Endothelial cell of umbilical vein (primary cell): ENCODE results near the gene JCHAIN. TPM values are rescaled to one million over a fixed set of nuclear protein-coding genes. Genes with fewer than 3 reads are reported as not detected.

Experiments
- BruUV-seq: library from RNA; stranded (reverse); fragments of 400-500 nt; replicated peaks from 2 replicates; lab custom pipeline; 2021; lab: Mats Ljungman, UMichigan
- CTCF ChIA-PET: fragments of 300-600, 350-600 bp; sonication (Branson Sonifier 250); formaldehyde crosslinking; loops from one replicate; lab custom pipeline; 2021; ENCODE audit warnings: antibody characterized with exemption, inconsistent platforms; lab: Charles Lee
- POLR2A ChIA-PET: fragments of 300-600, 350-600 bp; sonication (Branson Sonifier 250); formaldehyde crosslinking; loops from one replicate; lab custom pipeline; 2021; ENCODE audit warnings: antibody characterized with exemption, inconsistent platforms; lab: Charles Lee
- DNase-seq: peaks from one replicate; pipeline ENCODE4 v3.0.0-alpha.2; 2011; ENCODE audit warnings: low read depth, low spot score
- FAIRE-seq: peaks from 2 replicates; lab custom pipeline; 2011; peaks lifted over from hg19 to GRCh38; lab: Jason Lieb, UNC
- H2AFZ ChIP-seq: 2 replicates; pipeline ENCODE4 v1.6.0; 2012; ENCODE audit warnings: low read depth, low read length, control low read depth, inconsistent platforms
- H3K27ac ChIP-seq: 2 replicates; pipeline ENCODE4 v1.5.1; 2011; ENCODE audit warnings: low read depth, mild to moderate bottlenecking, control low read depth, low read length, moderate library complexity; ENCODE audit not compliant: insufficient read depth
- H3K27me3 ChIP-seq, 2 experiments: 2 replicates each; pipeline versions ENCODE4 v1.6.0 to v1.6.1; 2011; ENCODE audit warnings: low read length in 2 of 2, mixed read lengths in 1 of 2; ENCODE audit not compliant: control insufficient read depth in 2 of 2, insufficient read depth in 2 of 2
- H3K36me3 ChIP-seq, 2 experiments: 2 replicates in 1 of 2; 3 replicates in 1 of 2; pipeline ENCODE4 v1.5.1; 2011; ENCODE audit warnings: low read length in 2 of 2, mild to moderate bottlenecking in 1 of 2, moderate library complexity in 1 of 2; ENCODE audit not compliant: control insufficient read depth in 2 of 2, insufficient read depth in 2 of 2; ENCODE audit errors: extremely low read depth in 1 of 2
- H3K4me1 ChIP-seq: 3 replicates; pipeline ENCODE4 v1.5.1; 2011; ENCODE audit warnings: mild to moderate bottlenecking, low read length; ENCODE audit not compliant: control insufficient read depth, insufficient read depth; ENCODE audit errors: extremely low read depth
- H3K4me2 ChIP-seq: 2 replicates; pipeline ENCODE4 v1.6.1; 2011; ENCODE audit warnings: low read length, control low read depth, mixed read lengths; ENCODE audit not compliant: insufficient read depth
- H3K4me3 ChIP-seq, 3 experiments: fragments of 200-600 bp in 1 of 3; sonication (generic), shearing (Covaris generic) in 1 of 3; replicated peaks in 1 of 3; 2 replicates each; pipeline ENCODE4 v1.5.1; 2011 to 2016; ENCODE audit warnings: control low read depth in 3 of 3, low read length in 3 of 3, mild to moderate bottlenecking in 2 of 3, inconsistent platforms in 1 of 3, low read depth in 1 of 3, moderate library complexity in 1 of 3; ENCODE audit not compliant: insufficient read depth in 1 of 3
- H3K79me2 ChIP-seq: 2 replicates; pipeline ENCODE4 v1.6.0; 2012; ENCODE audit warnings: low read length, inconsistent platforms; ENCODE audit not compliant: control insufficient read depth, insufficient read depth
- H3K9ac ChIP-seq: replicated peaks from 2 replicates; pipeline ENCODE3; 2011; ENCODE audit warnings: low read length, control low read depth; ENCODE audit not compliant: insufficient read depth; ENCODE audit errors: extremely low read depth
- H3K9me1 ChIP-seq: replicated peaks from 3 replicates; pipeline ENCODE4 v1.6.0; 2011; ENCODE audit warnings: mild to moderate bottlenecking, low read length; ENCODE audit not compliant: control insufficient read depth, insufficient read depth; ENCODE audit errors: extremely low read depth
- H3K9me3 ChIP-seq: replicated peaks from 2 replicates; pipeline ENCODE4 v1.5.1; 2012; ENCODE audit warnings: low read length, inconsistent platforms; ENCODE audit not compliant: control insufficient read depth, insufficient read depth
- H4K20me1 ChIP-seq: replicated peaks from 2 replicates; pipeline ENCODE3; 2011; ENCODE audit warnings: mild to moderate bottlenecking, low read length; ENCODE audit not compliant: control insufficient read depth, insufficient read depth; ENCODE audit errors: extremely low read depth
- EZH2 ChIP-seq: IDR thresholded peaks from 2 replicates; pipeline ENCODE4 v1.6.1; 2012; ENCODE audit warnings: borderline replicate concordance, low read depth, mild to moderate bottlenecking, moderate library complexity, low read length, inconsistent platforms; ENCODE audit not compliant: severe bottlenecking
- FOS ChIP-seq: IDR thresholded peaks from 2 replicates; pipeline ENCODE4 v1.6.1; 2011; ENCODE audit warnings: mild to moderate bottlenecking, low read length, moderate library complexity, borderline replicate concordance; ENCODE audit not compliant: insufficient read depth
- GATA2 ChIP-seq: IDR thresholded peaks from 2 replicates; pipeline ENCODE4 v1.7.0; 2011; ENCODE audit warnings: low read depth, mild to moderate bottlenecking, moderate library complexity, mixed read lengths, low read length; ENCODE audit not compliant: insufficient read length, insufficient read depth
- JUN ChIP-seq: IDR thresholded peaks from 2 replicates; pipeline ENCODE4 v1.6.1; 2011; ENCODE audit warnings: borderline replicate concordance, low read depth; ENCODE audit not compliant: insufficient read length, insufficient read depth
- MAX ChIP-seq: IDR thresholded peaks from 2 replicates; pipeline ENCODE4 v1.6.1; 2011; ENCODE audit not compliant: insufficient read depth, insufficient read length
- MYC ChIP-seq: IDR thresholded peaks from one replicate; pipeline ENCODE4 v1.6.1; 2011; ENCODE audit warnings: mild to moderate bottlenecking, low read depth, low read length
- POLR2A ChIP-seq: IDR thresholded peaks from 2 replicates; pipeline ENCODE4 v1.6.1; 2012; ENCODE audit warnings: low read depth, mild to moderate bottlenecking, control low read depth, low read length
- POLR2AphosphoS5 ChIP-seq: IDR thresholded peaks from 2 replicates; pipeline ENCODE4 v1.6.1; 2012; ENCODE audit warnings: low read depth, mild to moderate bottlenecking, control low read depth, low read length, moderate library complexity; ENCODE audit not compliant: insufficient read depth
- dilution Hi-C: fragments of 300-500 bp; cut with MboI; formaldehyde crosslinking; loops from one replicate; pipeline ENCODE4 v1.15.0; 2019; ENCODE audit warnings: low sequenced_read_pairs; ENCODE audit not compliant: extremely low pct_ligation_motif_present
- intact Hi-C: fragments of 100-400 bp; cut with micrococcal nuclease; formaldehyde crosslinking; loops from one replicate; pipeline ENCODE4 v1.10.0; 2022
- polyA plus RNA-seq, 4 experiments: library from polyadenylated mRNA; depleted of rRNA in 3 of 4; stranded (reverse) in 3 of 4; unstranded in 1 of 4; fragments of >200 nt; gene quantifications; 2 replicates each; pipeline versions ENCODE4 v1.2.1 to v1.2.3, GENCODE V29; 2011 to 2012; ENCODE audit warnings: missing spikeins in 1 of 4
- total RNA-seq: library from RNA; stranded (reverse); gene quantifications from 2 replicates; pipeline ENCODE4 v1.2.3, GENCODE V29; 2021
- TF ChIP-seq, protein P1 (sequence below), 2 donors: IDR thresholded peaks; 1 replicate in 1 of 2; 2 replicates in 1 of 2; pipeline ENCODE4 v1.5.1; 2011; ENCODE audit warnings: low read length in 2 of 2, mild to moderate bottlenecking in 2 of 2, moderate library complexity in 2 of 2, control low read depth in 1 of 2, inconsistent platforms in 1 of 2, low read depth in 1 of 2; ENCODE audit not compliant: insufficient read depth in 1 of 2; ENCODE audit errors: extremely low read depth in 1 of 2

Gene JCHAIN
- total and polyA plus RNA-seq, 2 donors (not counting 3 experiments of a cell fraction or from before 2014, with no cell fraction given): not detected

- BruUV-seq: no TSS peak
- ChIA-PET CTCF (no interaction called here), POLR2A (no interaction called here)
- Histone ChIP-seq H2AFZ (no peak overlapping the region), H3K9me3 (no peaks in the 10 kb centered on the region), H3K27ac (no peak overlapping the region), H3K4me3 (no peak overlapping the region), H3K9ac (no peak overlapping the region), H3K9me1 (no peaks in the 10 kb centered on the region), H3K4me2 (no peak overlapping the region), H3K79me2 (no peaks in the 10 kb centered on the region), H3K36me3 (no peaks in the 10 kb centered on the region), H3K27me3 (peaks cover 0 to 2% of the 10 kb centered on the region in 2 experiments), H4K20me1 (no peaks in the 10 kb centered on the region), H3K4me1 (no peaks in the 10 kb centered on the region)
- no peak for FAIRE-seq
- TF ChIP-seq MYC (no peak), MAX (no peak), FOS (no peak), EZH2 (no peak), POLR2A (no peak), JUN (no peak), GATA2 (no peak), POLR2AphosphoS5 (no peak)
- TF ChIP-seq, protein P1, sequence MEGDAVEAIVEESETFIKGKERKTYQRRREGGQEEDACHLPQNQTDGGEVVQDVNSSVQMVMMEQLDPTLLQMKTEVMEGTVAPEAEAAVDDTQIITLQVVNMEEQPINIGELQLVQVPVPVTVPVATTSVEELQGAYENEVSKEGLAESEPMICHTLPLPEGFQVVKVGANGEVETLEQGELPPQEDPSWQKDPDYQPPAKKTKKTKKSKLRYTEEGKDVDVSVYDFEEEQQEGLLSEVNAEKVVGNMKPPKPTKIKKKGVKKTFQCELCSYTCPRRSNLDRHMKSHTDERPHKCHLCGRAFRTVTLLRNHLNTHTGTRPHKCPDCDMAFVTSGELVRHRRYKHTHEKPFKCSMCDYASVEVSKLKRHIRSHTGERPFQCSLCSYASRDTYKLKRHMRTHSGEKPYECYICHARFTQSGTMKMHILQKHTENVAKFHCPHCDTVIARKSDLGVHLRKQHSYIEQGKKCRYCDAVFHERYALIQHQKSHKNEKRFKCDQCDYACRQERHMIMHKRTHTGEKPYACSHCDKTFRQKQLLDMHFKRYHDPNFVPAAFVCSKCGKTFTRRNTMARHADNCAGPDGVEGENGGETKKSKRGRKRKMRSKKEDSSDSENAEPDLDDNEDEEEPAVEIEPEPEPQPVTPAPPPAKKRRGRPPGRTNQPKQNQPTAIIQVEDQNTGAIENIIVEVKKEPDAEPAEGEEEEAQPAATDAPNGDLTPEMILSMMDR (IDR thresholded peaks at IDR 0.05; ENCODE audit: extremely low read depth in 1 of 2, insufficient read depth in 1 of 2, low read depth in 1 of 2, low read length in 2 of 2): no peak
- DNase-seq: no peak
- intact Hi-C loops: no loop called here
- dilution Hi-C loops: no loop called here
These were observed 4.2 kb upstream of the JCHAIN start for GRCh38 chr4:70670332-70671014.
